BJ (cell line): ENCODE measurements around the gene PI16. TPM values are rescaled to one million over a fixed set of nuclear protein-coding genes. Genes with fewer than 3 reads are reported as not detected.
"Not testable (repeated sequence)": the region's sequence is repeated elsewhere in the genome, so short reads cannot be mapped to it uniquely, and the experiment has no call there.

Source experiments
- CTCF ChIA-PET: fragments of 350-600 bp; formaldehyde crosslinking; extraction: SDS; loops from one replicate; lab custom pipeline; 2021; ENCODE audit warnings: antibody characterized with exemption, inconsistent platforms; lab: Yijun Ruan, JAX
- POLR2A ChIA-PET: fragments of 300-600 bp; sonication (Branson Sonifier 250); formaldehyde crosslinking; extraction: SDS; loops from one replicate; lab custom pipeline; 2021; ENCODE audit warnings: antibody characterized with exemption; lab: Charles Lee
- DNase-seq: peaks from one replicate; pipeline ENCODE4 v3.0.0-alpha.2; 2011; ENCODE audit warnings: low read depth
- H3K27me3 ChIP-seq: 2 replicates; pipeline ENCODE4 v1.6.0; 2011; ENCODE audit warnings: low read length; ENCODE audit not compliant: control insufficient read depth, insufficient read depth
- H3K36me3 ChIP-seq: 2 replicates; pipeline ENCODE4 v1.5.1; 2011; ENCODE audit warnings: low read length; ENCODE audit not compliant: control insufficient read depth, insufficient read depth
- H3K4me3 ChIP-seq: 2 replicates; pipeline ENCODE4 v1.5.1; 2011; ENCODE audit warnings: low read depth, mild to moderate bottlenecking, control low read depth, low read length
- polyA plus RNA-seq: library from polyadenylated mRNA; depleted of rRNA; stranded (reverse); fragments of >200 nt; gene quantifications from 2 replicates; pipeline ENCODE4 v1.2.3, GENCODE V29; 2011
- TF ChIP-seq, protein P1 (sequence below): IDR thresholded peaks from 2 replicates; pipeline ENCODE4 v1.5.1; 2011; ENCODE audit warnings: low read depth, mild to moderate bottlenecking, control low read depth, inconsistent platforms, low read length, moderate library complexity; ENCODE audit not compliant: insufficient read depth

Gene PI16
- polyA plus RNA-seq, 1 experiment = 0.21 TPM

DNA sequence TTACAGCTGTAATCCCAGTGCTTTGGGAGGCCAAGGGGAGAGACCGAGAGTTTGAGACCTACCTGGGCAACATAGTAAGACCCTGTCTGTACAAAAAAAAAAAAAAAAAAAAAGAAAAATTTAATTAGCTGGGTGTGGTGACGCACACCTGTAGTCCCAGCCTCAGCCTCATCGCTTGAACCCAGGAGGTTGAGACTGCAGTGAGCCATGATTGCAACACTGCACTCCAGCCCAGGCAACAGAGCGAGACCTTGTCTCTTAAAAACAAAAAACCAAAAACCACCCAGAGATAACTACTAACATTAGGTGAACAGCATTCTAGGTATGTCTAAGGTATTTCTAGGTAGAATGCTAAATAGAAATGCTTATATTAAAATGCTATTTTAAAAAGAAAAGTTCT, 21.0 kb upstream of the PI16 start:
- POLR2A ChIA-PET = no interaction called here
- no peaks in the 10 kb centered on the region for H3K36me3 ChIP-seq
- no peak for DNase-seq
- H3K27me3 ChIP-seq = no peaks in the 10 kb centered on the region
- no peak overlapping the region for H3K4me3 ChIP-seq
- CTCF ChIA-PET = no interaction called here
- TF ChIP-seq, protein P1, sequence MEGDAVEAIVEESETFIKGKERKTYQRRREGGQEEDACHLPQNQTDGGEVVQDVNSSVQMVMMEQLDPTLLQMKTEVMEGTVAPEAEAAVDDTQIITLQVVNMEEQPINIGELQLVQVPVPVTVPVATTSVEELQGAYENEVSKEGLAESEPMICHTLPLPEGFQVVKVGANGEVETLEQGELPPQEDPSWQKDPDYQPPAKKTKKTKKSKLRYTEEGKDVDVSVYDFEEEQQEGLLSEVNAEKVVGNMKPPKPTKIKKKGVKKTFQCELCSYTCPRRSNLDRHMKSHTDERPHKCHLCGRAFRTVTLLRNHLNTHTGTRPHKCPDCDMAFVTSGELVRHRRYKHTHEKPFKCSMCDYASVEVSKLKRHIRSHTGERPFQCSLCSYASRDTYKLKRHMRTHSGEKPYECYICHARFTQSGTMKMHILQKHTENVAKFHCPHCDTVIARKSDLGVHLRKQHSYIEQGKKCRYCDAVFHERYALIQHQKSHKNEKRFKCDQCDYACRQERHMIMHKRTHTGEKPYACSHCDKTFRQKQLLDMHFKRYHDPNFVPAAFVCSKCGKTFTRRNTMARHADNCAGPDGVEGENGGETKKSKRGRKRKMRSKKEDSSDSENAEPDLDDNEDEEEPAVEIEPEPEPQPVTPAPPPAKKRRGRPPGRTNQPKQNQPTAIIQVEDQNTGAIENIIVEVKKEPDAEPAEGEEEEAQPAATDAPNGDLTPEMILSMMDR = no peak

DNA sequence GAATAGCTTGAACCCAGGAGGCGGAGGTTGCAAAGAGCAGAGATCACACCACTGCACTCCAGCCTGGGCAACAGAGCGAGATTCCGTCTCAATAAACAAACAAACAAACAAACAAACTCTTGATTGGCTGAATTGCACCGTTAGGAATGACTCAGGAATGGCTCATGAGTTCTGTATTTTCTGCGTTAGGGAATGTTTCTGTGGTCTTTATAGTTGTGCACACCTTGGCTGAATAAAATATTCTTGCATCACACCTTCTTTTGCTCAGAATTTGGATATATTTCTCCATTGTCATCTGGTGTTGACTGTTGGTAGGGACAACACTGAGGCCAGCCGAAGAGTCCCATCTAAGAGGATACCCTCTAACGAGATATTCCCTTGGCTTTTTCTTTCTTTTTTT, 19.6 kb upstream of the PI16 start:
- ChIA-PET POLR2A (no interaction called here), CTCF (interaction anchor here (1.2 kb wide), 1 partner anchor 83 kb away, joined by 3 read pairs; no protein-coding TSS in a partner anchor)
- TF ChIP-seq, protein P1 = no peak
- no peak overlapping the region for H3K4me3 ChIP-seq
- no peaks in the 10 kb centered on the region for H3K36me3 ChIP-seq
- no peak for DNase-seq
- H3K27me3 ChIP-seq = no peaks in the 10 kb centered on the region

DNA sequence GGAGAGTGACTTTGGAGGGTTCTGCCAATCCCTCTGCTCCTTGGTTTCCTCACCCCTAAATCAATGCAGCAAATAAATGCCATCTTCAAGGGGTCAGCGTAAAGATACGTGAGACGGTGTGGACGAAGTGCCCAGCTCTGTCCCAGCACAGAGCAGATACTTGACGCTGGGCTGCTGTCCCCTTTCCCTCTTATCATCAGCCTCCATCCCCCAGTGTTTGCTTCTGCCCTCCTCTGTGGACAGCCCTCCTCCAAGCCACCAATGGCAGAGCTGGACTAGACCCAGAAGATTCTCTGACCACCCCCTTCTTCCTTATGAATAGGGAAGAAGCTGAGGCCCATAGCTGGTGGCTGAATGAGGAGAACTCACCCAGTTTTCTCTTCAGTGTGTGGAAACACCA, 17.7 kb upstream of the PI16 start:
- DNase-seq = no peak
- Histone ChIP-seq H3K4me3 (no peak overlapping the region), H3K36me3 (no peaks in the 10 kb centered on the region), H3K27me3 (no peaks in the 10 kb centered on the region; the same call in 1 of the 2 replicates)
- TF ChIP-seq, protein P1 = no peak
- POLR2A ChIA-PET = no interaction called here
- CTCF ChIA-PET = interaction anchor here (0.7 to 0.8 kb wide), 2 partner anchors 43 to 167 kb away, joined by 3 to 4 read pairs; no protein-coding TSS in a partner anchor

DNA sequence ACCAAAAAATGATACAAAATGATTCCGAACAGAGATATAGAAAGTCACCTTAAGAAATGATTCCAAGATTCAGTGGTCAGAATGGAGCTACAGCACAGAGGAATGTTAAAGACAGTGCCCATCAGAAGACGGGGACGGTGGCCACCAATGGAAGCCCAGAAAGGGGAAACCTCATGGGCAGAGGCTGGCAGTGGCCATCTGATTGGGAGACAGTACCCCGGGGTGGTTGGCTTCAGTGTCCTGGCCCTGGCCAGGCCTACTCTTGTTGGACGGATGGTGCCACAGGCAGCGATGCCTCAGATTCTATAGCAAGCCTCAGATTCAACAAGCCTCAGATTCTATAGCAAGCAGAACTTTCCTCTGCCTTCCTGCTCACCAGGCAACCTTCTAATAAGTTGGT, 16.6 kb upstream of the PI16 start:
- ChIA-PET POLR2A (no interaction called here), CTCF (no interaction called here)
- Histone ChIP-seq H3K4me3 (no peak overlapping the region), H3K36me3 (no peaks in the 10 kb centered on the region), H3K27me3 (no peaks in the 10 kb centered on the region; the same call in 1 of the 2 replicates)
- DNase-seq = no peak
- TF ChIP-seq, protein P1 = no peak

DNA sequence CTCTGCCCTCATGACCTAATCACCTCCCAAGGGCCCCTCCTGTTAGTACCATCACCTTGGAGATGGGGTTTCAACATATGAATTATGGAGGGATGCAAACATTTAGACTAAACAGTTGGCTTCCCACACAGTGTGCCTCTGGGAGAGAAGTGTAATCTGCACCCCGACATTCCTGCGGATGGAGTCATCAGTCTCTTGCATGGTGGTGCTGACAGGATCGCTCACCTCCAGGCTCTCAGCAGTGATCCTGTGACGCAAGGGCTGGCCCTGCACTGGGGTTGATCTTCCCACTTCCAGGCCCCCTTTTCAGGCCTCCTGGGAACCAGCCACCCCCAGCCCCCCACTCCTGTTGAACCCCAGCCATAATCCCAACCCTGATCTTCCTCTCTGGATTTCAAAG, 16.0 kb upstream of the PI16 start:
- TF ChIP-seq, protein P1 = no peak
- ChIA-PET POLR2A (no interaction called here), CTCF (interaction anchor here (0.7 kb wide), 1 partner anchor 80 kb away, joined by 3 read pairs; no protein-coding TSS in a partner anchor)
- H3K36me3 ChIP-seq = no peaks in the 10 kb centered on the region
- H3K27me3 ChIP-seq = no peaks in the 10 kb centered on the region; the same call in 1 of the 2 replicates
- no peak for DNase-seq
- H3K4me3 ChIP-seq = no peak overlapping the region

DNA sequence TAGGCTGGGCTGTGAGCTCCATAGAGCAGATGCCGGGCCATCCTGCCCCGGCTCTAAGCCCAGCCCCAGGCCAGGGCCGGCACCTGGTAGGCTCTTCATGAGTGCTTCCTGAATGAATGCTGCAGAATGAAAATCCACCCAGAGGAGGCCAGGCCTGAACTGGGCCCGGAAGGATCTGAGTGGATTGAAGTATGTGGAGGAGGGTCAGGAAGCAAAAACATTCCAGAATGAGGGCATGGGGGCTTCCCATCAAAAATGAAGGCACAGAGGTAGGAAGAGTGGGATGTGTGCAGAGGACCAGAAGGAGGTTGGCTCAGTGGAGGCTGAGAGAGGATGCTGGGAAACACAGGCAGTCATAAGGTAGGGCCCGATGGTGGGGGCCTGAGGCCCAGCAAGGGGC, 15.5 kb upstream of the PI16 start:
- not testable (repeated sequence) for DNase-seq, H3K27me3 ChIP-seq, H3K36me3 ChIP-seq, H3K4me3 ChIP-seq
- CTCF ChIA-PET = interaction anchor here (0.7 to 1.5 kb wide), 2 partner anchors 19 to 79 kb away, joined by 3 read pairs; no protein-coding TSS in a partner anchor
- POLR2A ChIA-PET = interaction anchor here (0.6 kb wide), 1 partner anchor 47 kb away, joined by 3 read pairs; the partner anchor contains the start of gene MTCH1
